Activated CD8-positive, alpha-beta memory T cell treated with anti-CD3 and anti-CD28 coated beads for 24 hours (primary cell): ENCODE results near the gene LPAR6.
"Not testable (repeated sequence)": the region's sequence is repeated elsewhere in the genome, so short reads cannot be mapped to it uniquely, and the experiment has no call there.

Experiments used
- DNase-seq: peaks from one replicate; pipeline ENCODE4 v3.0.0-alpha.2; 2020

LPAR6 gene, protein sequence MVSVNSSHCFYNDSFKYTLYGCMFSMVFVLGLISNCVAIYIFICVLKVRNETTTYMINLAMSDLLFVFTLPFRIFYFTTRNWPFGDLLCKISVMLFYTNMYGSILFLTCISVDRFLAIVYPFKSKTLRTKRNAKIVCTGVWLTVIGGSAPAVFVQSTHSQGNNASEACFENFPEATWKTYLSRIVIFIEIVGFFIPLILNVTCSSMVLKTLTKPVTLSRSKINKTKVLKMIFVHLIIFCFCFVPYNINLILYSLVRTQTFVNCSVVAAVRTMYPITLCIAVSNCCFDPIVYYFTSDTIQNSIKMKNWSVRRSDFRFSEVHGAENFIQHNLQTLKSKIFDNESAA

DNA sequence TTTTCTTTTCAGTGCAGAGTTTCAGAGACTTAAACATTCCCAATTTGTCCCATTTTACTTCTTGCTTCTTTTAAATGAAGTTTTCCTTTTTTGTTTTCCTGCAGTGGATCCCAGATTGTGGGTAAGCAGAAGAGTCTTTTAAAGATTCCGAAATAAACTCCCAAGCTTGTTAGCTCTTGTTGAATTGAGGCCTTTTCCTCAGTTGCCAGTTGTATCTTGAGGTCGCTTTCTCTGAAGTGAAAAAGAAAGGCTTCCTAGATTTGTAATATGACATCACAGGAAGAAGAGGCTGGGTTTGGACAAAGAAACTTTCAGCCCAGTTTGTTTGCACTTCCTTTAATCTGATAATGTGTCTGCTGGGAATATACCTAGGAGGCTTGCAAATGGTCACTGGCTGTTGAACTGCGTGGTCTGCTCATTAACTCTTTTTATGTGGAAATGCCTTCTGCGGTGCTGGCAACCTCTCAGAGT, at the start of gene LPAR6:
TSS of gene LPAR6 (minus strand) at position 233 of the 471 bp plus-strand sequence. CDS start 690 bp downstream, outside the sequence.
- no peak for DNase-seq

DNA sequence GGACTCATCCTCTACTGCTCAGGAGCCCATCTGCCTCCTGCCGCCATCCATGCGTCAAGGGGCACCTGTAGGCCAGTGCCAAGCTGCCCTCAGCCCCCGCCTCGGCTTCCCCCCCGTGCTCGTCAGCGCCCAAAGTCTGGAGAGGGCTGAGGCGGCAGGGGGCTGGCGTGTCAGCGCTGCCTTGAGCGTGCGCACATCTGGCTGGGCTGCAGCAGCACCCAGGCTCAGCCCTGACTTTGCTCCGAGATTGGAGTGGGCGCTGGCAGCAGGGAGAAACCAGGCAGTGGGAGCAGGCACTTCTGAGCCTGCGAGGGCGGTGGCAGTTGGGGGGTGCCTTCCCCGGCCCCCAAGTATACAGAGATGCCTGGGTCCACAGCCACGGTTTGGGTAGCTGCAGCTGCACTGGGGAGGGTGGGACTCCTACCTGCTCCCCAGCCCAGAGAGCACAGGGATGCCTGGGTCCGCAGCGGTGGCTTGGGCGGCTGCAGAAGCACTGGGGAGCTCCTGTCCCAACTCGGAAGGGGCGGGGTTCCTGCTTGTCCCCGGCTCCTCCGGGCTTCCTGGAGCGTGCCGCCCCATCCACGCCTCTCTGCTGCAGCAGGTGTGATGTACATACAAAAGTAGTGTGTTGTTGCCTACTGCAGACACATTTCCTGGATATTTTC, 44.8 kb upstream of the LPAR6 start:
- no peak for DNase-seq

DNA sequence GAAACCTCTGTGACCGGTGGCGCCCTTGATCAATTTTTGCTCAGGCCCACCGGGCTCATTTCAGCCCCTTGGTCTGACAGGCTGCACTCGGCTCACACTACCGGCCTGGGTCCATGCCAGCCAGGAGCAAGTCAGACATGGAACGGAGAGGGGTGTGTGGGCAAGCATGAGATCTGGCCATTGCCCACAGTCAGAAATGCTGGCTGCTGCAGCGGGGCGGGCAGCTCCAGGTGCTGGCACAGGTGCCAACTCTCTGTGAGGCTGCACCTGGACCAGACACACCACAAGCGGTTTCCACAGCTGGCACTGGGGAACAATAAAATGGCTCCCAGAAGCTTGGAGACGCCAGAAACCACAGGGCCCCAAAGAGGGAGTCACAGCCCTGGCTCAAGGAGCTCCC, 43.6 kb upstream of the LPAR6 start:
- DNase-seq: no peak

DNA sequence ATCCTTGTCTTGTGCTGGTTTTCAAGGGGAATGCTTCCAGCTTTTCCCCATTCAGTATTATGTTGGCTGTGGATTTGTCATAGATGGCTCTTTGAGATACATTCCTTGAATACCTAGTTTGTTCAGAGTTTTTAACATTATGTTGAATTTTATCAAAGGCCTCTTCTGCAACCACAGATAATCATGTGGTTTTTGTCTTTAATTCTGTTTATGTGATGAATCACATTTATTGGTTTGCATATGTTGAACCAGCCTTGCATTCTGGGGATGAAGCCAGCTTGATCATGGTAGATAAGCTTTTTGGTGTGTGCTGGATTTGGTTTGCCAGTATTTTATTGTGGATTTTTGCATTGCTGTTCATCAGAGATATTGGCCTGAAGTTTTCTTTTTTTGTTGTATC, 38.3 kb upstream of the LPAR6 start:
- DNase-seq: not testable (repeated sequence)

DNA sequence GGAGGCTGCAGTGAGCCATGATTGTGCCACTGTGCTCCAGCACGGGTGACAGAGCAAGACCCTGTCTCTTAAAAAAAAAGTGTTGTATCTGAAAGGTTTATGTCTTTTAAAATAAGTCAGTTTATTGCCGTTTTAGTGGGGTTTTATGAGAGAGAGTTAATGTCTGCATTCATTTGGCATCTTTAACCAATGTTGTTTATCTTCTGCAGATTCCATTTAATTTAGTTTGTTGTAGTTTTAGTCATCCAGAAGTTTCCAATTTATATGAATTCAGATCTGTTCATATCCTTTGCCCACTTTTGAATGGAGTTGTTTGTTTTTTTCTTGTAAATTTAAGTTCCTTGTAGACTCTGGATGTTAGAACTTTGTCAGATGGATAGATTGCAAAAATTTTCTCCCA, 36.7 kb upstream of the LPAR6 start:
- DNase-seq: no peak

DNA sequence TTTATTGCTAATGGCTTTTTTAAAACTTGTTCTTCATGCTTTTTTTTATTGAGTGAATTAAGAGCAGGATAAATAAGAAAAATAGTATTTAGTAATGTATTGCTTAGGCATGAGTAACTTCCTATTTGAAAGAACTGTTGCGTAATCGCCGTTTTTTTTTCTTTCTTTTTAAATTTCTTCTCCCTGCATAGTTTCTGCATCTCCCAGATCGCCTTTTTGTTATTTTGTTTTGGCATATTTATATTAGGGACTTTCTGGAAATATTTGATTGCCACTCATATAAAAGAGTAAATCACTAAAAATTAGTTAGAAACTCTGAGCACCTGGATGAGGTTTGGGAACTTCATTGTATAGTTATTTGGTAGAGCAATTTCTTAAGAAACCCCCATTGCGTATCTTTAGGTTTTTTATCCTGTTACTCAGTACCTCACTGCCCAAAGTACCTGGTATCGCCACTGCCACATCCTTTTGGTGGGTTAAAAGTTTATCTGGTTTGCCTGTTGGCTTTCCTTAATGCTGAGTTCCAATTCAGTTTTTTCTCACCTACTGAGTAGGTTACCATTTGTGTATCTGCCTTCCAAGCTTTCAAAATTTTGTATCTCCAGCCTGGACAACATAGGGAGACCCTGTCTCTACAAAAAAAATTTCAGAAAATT, 36.2 kb upstream of the LPAR6 start:
- no peak for DNase-seq

DNA sequence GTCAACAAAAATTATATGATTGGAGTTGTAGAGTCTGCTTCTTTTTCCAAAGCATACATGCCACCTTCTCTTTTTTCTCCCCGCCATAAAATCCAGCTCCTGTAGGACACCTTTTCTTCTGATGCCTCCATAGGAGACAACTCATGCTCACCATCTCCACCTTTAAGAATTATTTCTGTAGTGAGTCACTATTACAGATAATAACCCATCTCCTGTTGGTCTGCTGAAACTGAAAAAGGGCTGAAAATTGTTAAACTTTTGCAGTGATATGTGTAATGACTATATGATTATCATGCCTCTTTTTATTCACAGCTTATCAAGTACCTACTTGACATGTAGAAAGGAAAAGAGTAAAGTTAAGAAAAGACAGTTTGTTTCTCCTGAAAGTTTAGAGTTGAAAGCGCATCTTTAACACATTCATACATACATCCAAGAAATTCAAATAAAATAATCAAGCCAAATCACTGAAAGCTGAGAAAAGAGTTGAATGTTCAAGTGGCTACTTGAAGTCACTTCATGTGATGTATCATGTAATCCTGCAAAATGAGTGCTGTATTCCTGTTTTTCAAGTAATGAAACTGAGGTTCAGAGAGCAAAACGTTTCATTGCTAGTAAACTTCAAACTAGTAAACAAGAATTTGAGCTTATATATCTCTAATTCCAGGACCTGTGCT, 35.5 kb upstream of the LPAR6 start:
- DNase-seq: no peak

DNA sequence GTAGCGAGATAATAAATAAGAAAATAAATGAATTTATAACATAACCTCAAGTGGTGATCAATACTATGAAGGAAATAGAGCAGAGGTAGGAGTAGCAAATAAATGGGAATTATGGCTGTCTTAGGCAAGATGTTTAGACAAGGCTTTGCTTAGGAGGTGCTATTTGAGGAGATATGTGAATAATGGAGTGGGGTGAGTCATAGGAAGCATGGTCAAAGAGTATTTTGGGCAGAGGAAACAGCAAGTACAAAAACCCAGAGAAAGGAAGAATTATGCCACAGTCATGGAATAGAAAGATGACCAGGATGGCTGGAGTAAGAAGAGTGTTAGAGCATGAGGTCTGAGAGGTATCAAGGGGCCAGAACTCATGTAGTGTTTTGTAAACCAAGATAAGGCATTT, 33.6 kb upstream of the LPAR6 start:
- DNase-seq: no peak

DNA sequence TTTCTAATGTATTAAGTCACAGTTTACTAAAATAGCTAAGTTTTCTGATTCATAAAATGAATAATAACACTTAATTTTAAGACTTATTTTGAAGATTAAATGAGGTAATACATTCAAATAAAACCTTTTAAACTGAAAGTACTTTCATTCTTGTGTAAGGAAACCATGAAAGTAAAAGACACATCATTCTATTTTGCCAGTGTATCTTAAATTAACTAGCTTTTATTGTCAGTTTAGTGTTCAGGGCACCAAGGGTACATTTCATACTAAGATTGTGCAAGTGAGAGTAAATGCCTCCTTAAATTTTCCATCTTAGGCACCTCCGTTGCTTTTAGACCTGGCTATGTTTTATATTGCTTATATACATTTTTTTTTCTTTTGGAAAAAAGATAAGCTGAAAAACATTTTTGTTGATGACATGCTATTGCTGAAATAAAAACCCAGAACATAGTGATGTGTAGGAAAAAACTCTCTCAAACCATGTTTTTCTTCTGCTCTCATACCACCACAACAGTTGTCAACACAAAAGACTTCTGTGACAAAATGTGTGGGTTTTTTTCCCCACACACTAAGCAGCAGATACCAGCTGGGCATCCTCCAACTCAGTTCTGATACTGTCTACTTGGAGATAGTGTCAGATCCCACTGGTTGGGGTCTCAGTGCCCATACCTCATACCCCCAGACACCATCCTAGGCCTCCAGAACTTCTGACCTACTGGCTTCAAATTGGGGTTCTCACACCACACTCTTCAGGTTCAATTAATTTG, 30.7 kb upstream of the LPAR6 start:
- DNase-seq: no peak

DNA sequence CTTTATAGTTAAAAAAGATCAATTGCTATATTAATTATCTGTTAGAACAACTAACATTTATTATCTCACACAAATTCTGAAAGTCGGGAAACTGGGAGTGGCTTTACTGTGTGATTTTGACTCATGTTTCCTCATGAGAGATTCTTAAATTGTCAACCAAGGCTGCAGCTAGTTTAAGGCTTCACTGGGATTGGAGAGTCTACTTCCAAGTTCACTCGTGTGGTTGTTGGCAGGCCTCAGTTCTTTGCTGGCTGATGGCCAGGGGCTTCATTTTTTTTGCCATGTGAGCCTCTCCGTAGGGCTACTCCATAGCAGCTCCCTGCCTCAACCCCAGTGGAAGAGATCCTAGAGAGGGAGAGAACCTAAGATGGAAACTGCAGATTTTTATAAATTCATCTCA, 24.5 kb upstream of the LPAR6 start:
- no peak for DNase-seq

DNA sequence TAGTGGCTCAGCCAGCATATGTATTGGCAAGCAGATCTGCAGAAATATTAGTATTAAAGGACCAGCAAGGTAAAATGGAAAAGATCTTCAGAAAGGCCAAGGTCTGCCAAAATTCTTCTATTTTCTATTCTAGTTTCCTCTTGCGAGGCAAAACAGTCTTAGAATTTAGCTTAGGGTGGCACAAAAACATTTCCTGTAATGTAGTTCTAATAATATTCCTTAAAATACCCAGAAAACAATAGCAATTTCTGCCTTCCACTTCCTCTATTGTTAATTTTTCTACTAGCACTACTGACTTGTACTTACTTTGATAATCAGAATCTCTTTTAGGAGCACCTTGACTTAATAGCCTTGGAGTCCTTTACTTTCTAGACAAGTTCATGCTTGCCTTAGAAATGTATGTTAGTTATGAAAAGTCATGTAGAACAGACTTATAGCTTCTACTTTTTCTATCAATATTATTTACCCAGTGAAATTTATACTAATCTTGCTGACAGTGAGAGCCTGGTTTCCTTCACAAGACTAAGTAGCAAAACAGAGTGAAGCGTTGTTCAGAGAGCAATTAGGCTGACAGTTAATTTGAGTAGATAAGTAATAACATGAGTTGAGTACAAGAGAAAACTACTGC, 23.9 kb upstream of the LPAR6 start:
- no peak for DNase-seq

DNA sequence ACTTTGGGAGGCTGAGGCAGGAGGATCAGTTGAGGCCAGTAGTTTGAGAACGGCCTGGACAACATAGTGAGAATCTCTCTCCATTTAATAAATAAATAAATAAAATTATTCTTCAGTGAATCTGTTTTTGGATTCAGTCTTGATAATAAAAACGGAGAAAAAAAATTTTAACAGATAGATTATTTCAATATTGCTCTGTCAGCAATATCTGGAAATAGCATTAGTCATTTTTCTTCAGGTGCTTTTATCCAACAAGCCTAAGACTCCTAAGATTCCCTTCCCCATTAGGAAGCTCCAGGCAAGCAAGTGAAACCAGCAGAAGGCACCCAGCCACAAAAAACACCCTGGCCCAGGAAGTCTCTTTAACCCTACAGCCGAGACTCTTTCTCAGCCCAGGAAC, 21.3 kb upstream of the LPAR6 start:
- DNase-seq: no peak

DNA sequence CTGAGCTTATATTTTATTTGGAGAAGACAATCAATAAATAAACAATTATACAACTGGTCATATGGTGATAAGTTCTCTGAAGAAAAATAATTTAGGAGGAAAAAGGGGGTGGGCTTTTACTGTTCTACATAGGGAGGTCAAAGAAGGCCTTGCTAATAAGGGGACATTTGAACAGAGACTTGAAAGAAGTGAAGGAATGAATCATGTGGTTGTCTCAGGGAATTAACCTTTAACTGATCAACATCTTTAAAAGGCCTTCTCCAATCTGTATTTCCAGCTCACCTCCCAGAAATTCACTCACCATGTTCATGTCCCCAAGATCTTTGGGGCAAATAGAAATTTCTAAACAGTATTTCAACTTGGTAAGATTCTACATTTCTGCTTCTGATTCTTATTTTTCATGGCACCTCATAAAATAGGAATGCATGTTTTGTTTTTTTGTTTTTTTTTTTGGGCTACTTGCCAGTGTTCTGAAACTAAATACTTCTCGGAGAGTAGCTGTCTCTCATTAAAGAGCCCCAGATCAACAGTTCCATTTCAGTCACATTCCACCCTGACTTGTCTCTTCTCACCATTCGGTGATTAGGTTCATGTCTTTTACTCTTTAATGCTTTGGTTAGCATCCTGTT, 19.2 kb upstream of the LPAR6 start:
- DNase-seq: no peak

DNA sequence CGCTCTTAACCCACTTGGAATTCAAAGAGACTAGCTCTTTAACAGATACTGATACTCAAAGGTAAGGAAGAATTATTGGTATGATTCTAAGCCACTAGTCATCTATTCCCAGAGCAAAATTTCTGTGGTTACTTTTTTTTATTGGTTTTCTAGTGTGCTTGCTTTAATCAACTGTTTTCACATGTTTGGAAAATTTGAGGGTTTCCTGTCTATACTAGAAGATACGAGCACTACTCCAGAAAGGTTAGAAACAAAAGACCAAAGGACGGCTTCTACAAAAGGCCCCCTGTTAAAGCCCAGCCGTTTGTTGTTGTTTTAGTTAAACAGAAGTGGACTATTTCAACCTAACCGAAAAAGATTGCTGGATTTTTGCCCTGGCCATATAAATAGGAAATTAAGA, 18.5 kb upstream of the LPAR6 start:
- DNase-seq: no peak

DNA sequence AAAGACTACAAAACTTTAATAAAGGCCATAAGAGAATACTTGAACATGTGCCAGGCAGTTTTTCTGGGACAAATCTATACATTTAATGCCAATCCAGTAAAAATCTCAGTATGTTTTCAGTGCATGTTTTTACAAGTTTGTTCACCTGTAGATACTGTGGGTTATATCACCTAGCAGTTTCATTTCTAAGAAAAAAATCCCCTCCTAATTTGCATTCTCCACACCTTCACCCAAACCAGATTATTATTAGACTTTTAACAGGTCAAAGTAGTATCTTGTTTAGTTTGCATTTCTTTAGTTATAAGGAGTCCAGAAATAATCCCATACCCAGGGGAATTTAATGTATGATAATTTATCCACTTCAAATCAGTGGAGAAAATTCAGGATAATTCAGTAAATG, 17.0 kb upstream of the LPAR6 start:
- no peak for DNase-seq

DNA sequence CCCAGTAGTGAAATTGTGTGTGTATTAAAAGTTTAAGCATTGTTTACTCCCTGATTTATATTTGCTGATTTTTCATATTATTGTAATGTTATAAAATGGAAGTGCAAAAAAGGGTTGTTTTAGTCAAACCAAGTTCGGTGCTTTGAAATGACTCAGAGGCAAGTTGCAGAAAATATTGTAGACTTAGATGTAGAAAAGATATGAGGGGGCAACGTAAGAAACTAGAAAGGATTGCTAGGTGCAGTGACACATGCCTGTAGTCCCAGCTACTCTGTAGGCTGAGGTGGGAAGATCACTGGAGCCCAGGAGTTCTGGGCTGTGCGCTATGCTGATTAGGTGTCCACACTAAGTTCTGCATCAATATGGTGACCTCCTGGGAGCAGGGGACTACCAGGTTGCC, 16.1 kb upstream of the LPAR6 start:
- DNase-seq: no peak

DNA sequence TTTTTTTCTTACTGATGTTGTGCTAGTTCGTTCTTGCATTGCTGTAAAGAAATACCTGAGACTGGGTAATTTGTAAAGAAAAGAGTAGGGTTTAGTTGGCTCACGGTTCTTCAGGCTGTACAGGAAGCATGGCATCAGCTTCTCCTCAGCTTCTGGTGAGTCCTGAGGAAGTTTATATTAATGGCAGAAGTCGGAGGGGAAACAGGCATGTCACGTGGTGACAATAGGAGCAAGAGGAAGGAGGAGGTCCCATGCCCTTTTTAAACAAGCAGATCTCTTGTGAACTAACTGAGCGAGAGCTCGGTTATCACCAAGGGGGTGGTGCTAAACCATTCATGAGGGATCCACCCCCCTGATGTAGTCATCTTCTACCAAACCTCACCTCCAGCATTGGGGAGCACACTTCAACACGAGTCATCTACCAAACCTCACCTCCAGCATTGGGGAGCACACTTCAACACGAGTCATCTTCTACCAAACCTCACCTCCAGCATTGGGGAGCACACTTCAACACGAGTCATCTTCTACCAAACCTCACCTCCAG, 13.9 kb upstream of the LPAR6 start:
- DNase-seq: not testable (repeated sequence)

DNA sequence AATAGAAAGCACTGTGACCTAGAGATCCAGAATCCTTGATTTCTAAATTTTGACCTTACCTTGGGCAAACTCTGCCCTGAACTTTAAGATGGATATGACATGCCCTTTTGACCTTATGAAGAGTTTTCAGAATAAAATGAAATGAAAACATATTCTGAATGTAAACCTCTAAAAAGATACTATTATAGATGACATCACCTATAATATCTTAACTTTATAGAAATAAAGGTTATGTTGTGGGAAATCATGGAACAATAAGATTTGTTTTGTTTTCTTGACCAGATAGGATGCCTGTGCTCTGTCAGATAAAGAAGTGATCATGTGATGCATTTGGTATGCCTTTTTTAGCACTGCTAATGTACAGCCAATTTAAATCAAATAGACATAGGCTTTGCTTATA, 13.1 kb upstream of the LPAR6 start:
- no peak for DNase-seq

DNA sequence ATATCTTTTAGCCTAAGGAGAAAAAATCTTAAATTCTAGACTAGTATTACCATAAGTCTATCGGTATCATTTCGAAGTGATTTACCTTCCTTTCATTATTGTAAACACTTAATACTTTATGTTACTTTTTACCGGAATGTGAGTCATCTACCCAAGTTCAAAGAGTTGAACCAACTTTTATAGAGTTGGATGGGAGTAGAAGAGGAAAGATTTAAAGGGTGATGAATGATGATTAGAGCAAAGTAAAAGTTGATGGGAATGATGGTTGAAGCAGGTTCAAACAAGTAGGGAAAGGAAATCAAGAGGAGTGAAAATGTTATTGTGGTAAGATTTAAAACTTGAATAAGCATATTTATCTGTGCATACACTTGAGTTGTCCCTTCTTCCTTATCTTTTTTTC, 11.3 kb upstream of the LPAR6 start:
- no peak for DNase-seq

DNA sequence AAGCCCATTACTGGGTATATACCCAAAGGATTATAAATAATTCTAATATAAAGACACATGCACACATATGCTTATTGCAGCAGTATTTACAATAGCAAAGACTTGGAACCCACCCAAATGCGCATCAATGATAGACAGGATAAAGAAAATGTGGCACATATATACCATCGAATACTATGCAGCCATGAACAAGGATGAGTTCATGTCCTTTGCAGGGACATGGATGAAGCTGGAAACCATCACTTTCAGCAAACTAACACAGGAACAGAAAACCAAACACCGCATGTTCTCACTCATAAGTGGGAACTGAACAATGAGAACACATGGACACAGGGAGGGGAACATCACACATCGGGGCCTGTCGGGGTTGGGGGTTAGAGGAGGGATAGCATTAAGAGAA, 9.1 kb upstream of the LPAR6 start:
- DNase-seq: not testable (repeated sequence)

DNA sequence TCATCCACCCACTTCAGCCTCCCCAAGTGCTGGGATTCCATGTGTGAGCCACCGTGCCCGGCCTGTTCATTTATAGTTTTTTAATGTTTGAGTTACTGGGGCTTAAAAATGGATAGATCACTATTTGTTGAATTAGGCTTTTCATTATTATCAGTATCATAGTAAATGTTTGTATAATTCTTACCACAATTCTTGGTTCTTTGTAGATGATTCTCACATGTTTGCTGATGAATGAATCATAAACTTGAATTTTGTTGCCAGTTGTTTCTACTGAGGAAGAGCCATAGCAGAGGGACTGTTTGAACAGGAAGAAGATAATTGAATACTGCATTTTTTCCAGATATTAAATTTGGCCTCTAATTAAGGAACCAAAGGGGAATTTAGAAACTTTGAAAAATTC, 2.6 kb upstream of the LPAR6 start:
- DNase-seq: no peak
